Measurements from ENCODE around the gene IBA57. TPM values are rescaled to one million over a fixed set of nuclear protein-coding genes. Genes with fewer than 3 reads are reported as not detected.
"Not testable (repeated sequence)": the region's sequence is repeated elsewhere in the genome, so short reads cannot be mapped to it uniquely, and the experiment has no call there.

Gene IBA57
- total and polyA plus RNA-seq, 8 donors, result 5.3 to 13.5 (median 7.1) TPM

DNA sequence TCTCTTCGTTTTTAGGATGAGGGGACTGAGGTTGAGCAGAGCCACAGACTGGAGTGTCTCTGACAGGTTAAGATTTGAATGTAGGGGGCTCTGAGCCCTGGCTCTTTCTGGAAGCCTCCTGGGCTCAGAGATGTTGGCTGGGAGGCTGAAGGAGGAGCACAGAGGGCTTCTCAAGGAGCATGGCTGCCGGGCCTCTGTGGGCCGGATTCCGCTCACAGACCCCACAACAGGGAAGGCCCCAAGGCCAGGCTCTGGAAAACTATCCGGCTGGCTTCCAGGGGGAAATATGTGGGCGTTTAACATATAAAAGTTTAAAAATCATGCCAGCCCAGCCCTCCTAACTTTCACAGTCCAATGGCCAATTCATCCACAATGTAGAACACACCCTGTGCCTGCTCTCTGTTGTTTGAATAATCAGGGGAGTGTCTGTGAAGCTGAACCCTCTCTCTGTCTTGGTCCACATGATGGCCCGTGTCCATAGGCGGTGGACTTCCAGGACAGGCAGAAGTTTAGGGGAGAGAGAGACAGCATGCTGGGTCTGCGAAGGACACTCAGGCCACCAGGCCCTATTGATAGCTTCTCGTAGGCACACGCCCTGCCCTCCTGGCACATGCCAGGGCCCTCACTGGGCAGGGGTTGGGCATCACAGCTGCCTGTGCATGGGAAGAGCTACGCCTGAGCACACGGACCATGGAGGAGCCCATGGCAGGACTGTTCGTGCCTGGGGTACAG, 53.1 kb downstream of the IBA57 start:
- H3K27ac ChIP-seq, result no peak overlapping the region
- H3K4me1 ChIP-seq, result peaks cover 0 to 6% of the 10 kb centered on the region in 2 donors
- no peak overlapping the region for H3K4me3 ChIP-seq
- DNase-seq, result no peak
- TF ChIP-seq, protein P1, sequence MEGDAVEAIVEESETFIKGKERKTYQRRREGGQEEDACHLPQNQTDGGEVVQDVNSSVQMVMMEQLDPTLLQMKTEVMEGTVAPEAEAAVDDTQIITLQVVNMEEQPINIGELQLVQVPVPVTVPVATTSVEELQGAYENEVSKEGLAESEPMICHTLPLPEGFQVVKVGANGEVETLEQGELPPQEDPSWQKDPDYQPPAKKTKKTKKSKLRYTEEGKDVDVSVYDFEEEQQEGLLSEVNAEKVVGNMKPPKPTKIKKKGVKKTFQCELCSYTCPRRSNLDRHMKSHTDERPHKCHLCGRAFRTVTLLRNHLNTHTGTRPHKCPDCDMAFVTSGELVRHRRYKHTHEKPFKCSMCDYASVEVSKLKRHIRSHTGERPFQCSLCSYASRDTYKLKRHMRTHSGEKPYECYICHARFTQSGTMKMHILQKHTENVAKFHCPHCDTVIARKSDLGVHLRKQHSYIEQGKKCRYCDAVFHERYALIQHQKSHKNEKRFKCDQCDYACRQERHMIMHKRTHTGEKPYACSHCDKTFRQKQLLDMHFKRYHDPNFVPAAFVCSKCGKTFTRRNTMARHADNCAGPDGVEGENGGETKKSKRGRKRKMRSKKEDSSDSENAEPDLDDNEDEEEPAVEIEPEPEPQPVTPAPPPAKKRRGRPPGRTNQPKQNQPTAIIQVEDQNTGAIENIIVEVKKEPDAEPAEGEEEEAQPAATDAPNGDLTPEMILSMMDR (IDR thresholded peaks at IDR 0.05), result no peak
- H3K27me3 ChIP-seq, result peaks cover 0 to 5% of the 10 kb centered on the region in 2 donors
- peaks cover 0 to 25% of the 10 kb centered on the region in 2 donors for H3K36me3 ChIP-seq
- no peaks in the 10 kb centered on the region for H3K9me3 ChIP-seq
- intact Hi-C loops (cut with DNase I), result no loop called here
- ATAC-seq, result no peak

DNA sequence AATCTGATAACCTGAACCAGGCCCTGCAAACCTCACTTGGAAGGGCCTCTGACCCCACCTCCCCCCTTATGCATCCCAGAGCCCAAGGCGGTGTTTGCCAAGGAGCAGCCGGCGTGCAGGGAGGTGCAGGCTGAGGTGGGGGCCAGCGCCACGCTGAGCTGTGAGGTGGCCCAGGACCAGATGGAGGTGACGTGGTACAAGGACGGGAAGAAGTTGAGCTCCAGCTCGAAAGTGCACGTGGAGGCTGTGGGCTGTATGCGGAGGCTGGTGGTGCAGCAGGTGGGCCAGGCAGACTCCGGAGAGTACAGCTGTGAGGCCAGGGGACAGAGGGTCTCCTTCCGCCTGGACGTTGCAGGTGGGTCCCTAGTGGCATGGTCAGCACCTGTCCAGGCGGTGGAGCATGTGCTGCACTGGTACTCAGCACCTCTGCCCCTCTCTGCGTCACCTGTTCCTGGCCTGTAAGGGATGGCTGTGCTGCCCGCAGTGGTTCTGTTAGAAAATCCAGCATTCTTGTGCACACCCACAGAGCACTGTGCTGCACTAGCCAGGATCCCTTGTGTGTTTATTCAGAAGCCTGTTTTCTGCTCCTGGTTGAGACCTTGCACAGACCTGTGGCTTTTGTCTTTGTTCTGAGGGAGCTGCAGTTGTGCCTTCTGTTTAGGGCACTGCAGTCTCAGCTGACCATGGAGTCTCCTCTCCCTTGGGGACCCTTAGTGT, 53.8 kb downstream of the IBA57 start:
- intact Hi-C loops (cut with DNase I), result no loop called here
- DNase-seq (no peak), ATAC-seq (no peak)
- TF ChIP-seq, protein P1 (IDR thresholded peaks at IDR 0.05), result no peak
- Histone ChIP-seq H3K4me1 (no peaks in the 10 kb centered on the region), H3K4me3 (no peak overlapping the region), H3K36me3 (peaks cover 0 to 28% of the 10 kb centered on the region in 2 donors), H3K27me3 (no peaks in the 10 kb centered on the region), H3K9me3 (peaks cover 0 to 4% of the 10 kb centered on the region in 2 donors), H3K27ac (no peak overlapping the region)

DNA sequence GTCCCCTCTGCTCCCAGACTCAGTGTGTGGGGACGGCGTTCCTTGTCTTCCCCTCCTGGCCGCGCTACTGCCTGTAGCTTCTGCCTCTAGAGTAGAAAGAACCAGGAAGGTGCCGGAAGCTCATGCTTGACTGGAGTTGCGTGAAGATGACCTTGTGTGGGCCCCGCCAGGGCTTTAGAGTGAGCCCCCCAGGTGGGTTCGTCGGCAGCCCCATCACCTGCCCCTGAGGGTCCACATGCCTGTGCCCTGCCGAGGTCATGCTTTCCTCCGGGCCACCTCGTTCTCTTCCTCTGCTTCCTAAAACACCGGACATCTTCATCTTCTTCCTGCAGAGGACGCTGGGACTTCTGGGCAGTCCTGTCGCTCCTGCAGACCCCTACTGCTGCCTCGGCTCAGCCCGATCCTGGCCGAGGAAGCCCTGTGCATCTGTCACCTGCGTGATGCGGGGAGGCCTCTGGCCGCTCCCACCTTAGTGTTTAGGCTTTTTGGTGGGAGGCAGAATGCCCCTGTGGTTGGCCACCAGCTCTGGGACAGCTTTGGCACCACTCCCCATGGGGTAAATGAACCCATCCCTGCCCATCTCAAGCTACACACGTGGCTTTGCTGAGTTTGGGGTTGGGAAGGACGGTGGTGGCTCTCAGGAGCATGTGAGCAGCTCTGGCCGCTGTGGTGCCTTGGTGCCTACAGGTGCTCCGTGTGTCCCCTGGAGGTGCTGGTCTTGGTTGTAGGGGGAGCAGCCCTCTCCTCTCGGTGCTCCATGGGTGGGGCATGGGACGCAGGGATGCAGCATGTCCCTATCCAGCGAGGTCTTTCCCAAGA, 54.6 kb downstream of the IBA57 start:
- no peaks in the 10 kb centered on the region for H3K27me3 ChIP-seq
- intact Hi-C loops (cut with DNase I), result no loop called here
- no peak overlapping the region for H3K27ac ChIP-seq
- peaks cover 0 to 36% of the 10 kb centered on the region in 2 donors for H3K36me3 ChIP-seq
- peaks cover 0 to 11% of the 10 kb centered on the region in 2 donors for H3K9me3 ChIP-seq
- H3K4me3 ChIP-seq, result no peak overlapping the region
- no peaks in the 10 kb centered on the region for H3K4me1 ChIP-seq
- no peak for DNase-seq
- no peak for ATAC-seq
- TF ChIP-seq, protein P1 (IDR thresholded peaks at IDR 0.05), result no peak

DNA sequence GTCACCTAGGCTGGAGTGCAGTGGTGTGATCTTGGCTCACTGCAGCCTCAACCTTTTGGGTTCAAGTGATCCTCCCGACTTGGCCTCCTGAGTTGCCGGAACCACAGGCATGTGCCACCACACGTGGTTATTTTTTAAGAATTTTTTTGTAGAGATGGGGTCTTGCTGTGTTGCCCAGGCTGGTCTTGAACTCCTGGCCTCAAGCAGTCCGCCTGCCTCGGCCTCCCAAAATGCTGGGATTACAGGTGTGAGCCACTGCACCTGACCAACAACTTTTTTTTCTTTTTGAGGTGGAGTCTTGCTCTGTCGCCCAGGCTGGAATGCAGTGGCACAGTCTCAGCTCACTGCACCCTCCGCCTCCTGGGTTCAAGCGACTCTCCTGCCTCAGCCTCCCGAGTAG, 55.5 kb downstream of the IBA57 start:
- DNase-seq; H3K27ac ChIP-seq; ATAC-seq; intact Hi-C loops (cut with DNase I); H3K4me3 ChIP-seq; H3K4me1 ChIP-seq; H3K27me3 ChIP-seq: not testable (repeated sequence)
- H3K36me3 ChIP-seq, result peaks cover 0 to 42% of the 10 kb centered on the region in 2 donors
- H3K9me3 ChIP-seq, result peaks cover 0 to 17% of the 10 kb centered on the region in 2 donors

DNA sequence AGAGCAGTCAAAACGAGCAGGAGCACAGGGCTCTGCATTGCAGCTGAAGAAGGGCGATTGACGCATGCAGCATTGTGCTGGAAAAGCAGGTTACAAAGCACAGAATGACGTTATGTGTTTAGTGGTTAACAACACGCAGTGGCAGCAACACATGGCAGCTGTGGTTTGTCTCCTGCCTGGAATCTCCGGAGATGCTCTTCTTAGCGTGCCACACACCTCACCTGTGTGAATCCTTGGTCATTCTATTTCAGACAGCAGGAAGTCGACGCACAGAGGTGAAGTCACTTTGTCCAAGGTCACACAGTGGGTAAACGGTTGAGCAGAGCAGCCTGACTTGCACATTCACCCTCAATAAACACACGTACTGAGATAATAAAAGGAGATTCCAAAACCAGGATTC, 56.9 kb downstream of the IBA57 start:
- DNase-seq, result no peak
- TF ChIP-seq, protein P1 (IDR thresholded peaks at IDR 0.05), result no peak
- Histone ChIP-seq H3K36me3 (peaks cover 0 to 42% of the 10 kb centered on the region in 2 donors), H3K4me1 (peaks cover 0 to 5% of the 10 kb centered on the region in 2 donors), H3K27ac (no peak overlapping the region), H3K4me3 (no peak overlapping the region), H3K27me3 (no peaks in the 10 kb centered on the region), H3K9me3 (peaks cover 0 to 17% of the 10 kb centered on the region in 2 donors)
- no peak for ATAC-seq
- intact Hi-C loops (cut with DNase I), result no loop called here
